HG03175 (cell line): Measurements from ENCODE around the gene THAP5.

Source experiments
- ATAC-seq: cut with Tn5 transposase; IDR thresholded peaks from one replicate; pipeline ENCODE4 v1.9.1; 2021; ENCODE audit warnings: mild to moderate bottlenecking, moderate library complexity; ENCODE audit not compliant: unreplicated experiment

The THAP5 gene

DNA sequence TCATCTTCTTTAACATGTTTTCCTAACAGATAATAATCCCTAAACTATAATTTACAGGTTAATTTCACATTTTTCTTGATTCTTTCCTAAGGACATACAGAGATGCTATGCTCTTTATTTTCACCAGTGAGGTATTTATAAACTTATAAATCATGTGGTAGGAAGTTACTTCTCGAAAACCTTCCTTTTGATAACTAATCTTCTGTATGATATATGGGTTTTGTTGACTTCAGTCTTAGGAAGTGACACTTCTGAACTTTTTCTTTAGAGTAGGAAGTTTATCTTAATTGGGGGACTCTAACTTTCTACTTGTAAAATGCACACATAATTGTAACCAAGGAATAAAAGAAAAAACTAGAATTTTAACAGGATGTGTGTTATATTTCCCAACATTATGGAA lies 33.8 kb downstream of the THAP5 start:
- no peak for ATAC-seq

- ATAC-seq: no peak
These were observed 34.2 kb downstream of the THAP5 start for GRCh38 chr7:108535257-108535656.

GRCh38 chr7:108533712-108534111 lies 35.8 kb downstream of the THAP5 start:
- ATAC-seq: no peak

DNA sequence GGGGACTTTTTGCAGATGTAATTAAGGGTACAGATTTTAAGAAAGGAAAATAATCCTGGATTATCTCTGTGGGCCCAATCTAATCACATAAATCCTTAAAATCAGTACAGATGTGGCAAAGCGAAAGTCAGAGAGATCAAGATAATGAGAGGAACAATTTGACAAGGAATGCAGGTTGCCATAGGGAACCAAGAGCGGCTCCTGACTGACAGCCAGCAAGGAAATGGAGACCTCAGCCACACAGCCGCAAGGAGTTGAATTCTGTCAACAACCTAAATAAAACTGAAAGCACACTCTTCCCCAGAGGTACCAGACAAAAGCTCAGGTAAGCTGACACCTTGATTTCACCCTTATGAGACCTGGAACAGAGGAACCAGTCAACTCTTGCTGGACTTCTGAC lies 40.2 kb downstream of the THAP5 start:
- ATAC-seq: no peak

DNA sequence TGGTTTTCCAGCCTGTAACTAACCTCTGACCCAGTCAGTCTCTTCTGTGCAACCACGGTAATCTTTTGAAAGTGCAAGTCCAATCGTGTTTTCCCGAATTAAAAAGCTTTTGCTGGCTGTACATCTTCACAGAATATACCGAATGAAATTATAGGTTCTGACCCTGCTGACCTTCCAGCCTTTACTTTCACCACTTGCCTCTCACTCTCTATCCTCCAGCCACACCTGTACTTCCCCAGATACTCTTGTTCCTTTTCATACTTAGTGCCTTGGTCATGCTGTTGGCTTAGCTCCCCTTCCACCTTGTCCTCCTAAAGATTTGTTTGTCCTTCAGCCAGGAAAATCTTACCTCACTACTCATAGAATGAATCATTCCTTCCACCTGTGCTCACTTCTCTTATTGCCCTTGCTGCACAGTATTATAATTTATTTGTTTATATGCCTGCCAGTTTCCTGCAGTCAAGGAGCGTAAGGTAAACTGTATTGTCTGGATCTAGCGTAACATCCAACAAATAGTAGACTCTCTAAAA lies 41.3 kb downstream of the THAP5 start:
- no peak for ATAC-seq

DNA sequence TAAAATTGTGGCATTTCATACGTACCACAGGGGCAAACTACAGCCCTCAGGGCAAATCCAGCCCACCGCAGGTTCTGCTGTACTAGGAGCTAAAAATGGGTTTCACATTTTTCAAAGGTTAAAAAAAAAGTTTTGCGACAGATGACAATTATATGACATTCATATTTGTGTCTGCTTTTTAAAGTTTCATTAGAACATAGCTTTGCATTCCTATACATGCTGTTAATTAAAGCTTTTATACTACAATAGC lies 42.8 kb downstream of the THAP5 start:
- ATAC-seq: no peak

DNA sequence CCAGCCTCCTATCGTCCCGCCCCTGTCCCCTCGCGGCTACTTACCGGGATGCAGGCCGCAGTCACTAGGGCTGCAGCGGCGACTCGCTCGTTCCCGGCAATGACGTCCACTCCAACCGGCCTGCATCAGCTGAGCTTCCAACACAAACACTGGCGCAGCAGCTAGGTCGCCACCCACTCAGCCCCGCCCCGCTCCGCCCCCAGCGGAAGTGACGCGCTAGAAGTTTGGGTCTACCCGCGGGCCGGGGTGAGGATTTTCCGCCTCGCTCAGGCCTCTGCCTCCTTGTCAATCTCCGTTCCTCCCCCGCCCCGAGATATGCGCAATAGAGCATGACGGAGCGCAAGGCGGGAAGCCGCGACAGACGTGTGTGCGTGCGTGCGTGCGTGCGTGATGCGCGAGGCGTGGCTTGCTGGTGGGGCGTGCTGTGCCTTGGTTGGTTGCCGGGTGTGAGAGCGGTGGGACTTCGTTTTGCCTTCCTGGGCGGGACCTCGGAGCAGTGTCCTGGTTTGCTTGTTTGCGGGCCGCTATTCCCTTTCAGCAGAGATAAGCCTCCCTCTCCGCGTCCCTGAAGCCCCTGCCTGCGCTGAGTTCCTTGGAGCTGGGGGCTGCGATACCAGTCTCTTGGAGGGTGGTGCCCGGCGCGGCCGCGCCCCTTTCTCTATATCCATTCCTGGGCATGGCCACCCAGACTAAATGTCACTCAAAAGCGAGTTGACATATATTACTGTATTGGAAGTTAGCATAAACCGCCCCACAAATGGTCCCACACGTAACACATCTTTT lies 43.3 kb downstream of the THAP5 start, which contains the start of gene PNPLA8:
Gene PNPLA8, minus strand, starts transcription at position 151 of the 783 bp plus-strand sequence. CDS start 10,644 bp downstream, outside the sequence.
- peak; percentile 94 for ATAC-seq

DNA sequence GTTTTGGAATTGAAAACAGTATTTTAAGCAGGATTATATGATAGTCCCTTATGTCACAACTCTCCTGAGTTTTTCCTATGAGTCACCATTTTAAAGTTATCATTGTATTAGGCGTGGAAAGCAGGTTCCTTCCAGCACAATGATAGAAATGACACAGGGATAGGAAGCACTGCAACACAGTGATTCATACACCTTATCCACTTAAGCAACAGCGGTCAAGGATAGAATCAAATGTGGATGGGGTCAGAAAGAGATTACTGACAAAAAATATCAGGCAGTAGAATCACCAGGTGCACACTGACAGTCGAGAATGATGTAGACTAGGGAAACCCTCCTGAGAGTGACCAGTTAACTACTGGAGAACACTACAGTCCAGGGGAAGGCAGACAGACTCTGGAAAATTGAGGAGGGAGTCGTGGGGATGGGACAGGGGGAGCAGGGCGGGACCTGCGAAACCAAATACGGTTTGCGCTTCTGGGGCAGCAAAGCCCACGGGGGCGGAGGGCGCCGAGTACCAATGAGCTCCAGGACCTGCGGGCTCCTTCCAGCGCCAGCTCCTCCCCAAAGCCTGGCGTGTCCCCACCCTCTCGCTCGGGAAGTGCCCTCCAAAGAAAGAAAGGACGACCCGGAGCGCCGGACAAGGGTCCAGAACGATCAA lies 44.0 kb downstream of the THAP5 start:
- ATAC-seq: peak; percentile 38

GRCh38 chr7:108522780-108523179 lies 46.7 kb downstream of the THAP5 start:
- no peak for ATAC-seq

DNA sequence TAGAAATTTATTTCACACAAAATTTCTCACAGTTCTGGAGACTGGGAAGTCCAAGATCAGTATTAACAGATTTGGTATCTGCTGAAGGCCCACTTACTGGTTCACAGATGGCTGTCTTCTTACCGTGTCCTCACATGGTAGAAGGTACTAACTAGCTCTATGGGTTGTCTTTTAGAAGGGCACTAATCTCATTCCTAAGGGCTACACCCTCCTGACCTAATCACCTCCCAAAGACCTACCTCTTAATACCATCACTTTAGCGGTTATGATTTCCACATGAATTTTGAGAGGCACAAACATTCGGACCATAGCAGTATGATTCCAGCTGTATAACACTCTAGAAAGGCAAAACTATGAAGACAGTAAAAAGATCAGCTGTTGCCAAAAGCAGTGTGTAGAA lies 51.6 kb downstream of the THAP5 start:
- no peak for ATAC-seq

- ATAC-seq: no peak
These were observed 53.9 kb downstream of the THAP5 start for GRCh38 chr7:108515630-108516029.

DNA sequence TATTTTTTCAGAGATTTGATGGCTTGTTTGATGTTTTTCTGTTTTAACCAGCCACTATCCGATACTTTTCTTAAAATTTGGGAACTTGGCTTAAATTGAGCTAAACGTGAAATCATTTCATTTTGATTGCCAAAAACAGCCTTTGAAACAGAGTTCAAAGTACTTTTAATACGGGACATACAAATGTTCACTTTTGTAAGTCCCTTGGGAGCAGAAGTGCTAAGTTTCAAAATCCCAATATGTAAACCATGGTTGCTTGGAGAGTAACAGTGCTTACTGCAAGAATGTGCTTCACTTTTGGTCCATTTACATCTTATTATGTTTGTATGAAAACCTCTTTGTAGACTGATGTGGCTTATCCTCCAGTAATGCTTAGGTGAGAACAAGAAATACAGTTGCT lies 54.5 kb downstream of the THAP5 start:
- ATAC-seq: no peak
